Measurements from ENCODE around the gene RASGEF1C.
A peak's percentile ranks its signal among the peaks of the same experiment; 100 is the strongest.

RASGEF1C gene

DNA sequence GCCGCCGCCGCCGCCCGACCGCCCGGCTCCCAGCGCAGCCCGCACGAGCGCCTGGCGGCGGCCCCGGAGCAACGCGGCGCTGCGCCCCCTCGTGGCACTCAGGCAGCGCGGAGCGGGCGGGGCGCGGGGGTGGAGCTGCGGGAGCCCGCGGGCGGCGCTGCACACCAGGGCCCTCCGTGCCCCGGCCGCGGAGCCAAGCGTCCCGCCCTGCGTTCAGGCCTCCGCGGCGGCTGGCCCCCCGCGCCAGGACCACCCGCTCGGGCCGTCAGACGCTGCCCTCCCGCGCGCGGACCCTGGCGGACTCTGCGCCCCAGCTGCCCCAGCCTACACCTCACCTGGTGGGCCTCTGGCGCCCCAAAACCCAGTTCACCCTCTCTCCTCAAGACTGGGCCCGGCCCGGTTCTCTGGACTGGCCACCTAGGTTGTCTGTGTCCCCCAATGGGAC is at the start of gene RASGEF1C:
Gene RASGEF1C, minus strand, starts transcription at position 75 of the 445 bp plus-strand sequence. CDS start 71,159 bp downstream, outside the sequence.
- TF ChIP-seq, protein P1, sequence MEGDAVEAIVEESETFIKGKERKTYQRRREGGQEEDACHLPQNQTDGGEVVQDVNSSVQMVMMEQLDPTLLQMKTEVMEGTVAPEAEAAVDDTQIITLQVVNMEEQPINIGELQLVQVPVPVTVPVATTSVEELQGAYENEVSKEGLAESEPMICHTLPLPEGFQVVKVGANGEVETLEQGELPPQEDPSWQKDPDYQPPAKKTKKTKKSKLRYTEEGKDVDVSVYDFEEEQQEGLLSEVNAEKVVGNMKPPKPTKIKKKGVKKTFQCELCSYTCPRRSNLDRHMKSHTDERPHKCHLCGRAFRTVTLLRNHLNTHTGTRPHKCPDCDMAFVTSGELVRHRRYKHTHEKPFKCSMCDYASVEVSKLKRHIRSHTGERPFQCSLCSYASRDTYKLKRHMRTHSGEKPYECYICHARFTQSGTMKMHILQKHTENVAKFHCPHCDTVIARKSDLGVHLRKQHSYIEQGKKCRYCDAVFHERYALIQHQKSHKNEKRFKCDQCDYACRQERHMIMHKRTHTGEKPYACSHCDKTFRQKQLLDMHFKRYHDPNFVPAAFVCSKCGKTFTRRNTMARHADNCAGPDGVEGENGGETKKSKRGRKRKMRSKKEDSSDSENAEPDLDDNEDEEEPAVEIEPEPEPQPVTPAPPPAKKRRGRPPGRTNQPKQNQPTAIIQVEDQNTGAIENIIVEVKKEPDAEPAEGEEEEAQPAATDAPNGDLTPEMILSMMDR (conservative IDR thresholded peaks at IDR 0.05; ENCODE audit: low read depth), result peak; percentile 85
- no peak within 1 kb of the TSS for H3K27ac ChIP-seq
- peak; percentile 82 for DNase-seq (ENCODE audit: low spot score)
- ChIA-PET POLR2A (ENCODE audit: low non-redundant PET) (interaction anchor here (1.0 kb wide), 1 partner anchor 116 kb away, joined by 3 read pairs; no protein-coding TSS in a partner anchor), CTCF (interaction anchor here (0.6 to 2.8 kb wide), 18 partner anchors 11 to 143 kb away, joined by 3 to 15 read pairs (median 4); no protein-coding TSS in a partner anchor)

DNA sequence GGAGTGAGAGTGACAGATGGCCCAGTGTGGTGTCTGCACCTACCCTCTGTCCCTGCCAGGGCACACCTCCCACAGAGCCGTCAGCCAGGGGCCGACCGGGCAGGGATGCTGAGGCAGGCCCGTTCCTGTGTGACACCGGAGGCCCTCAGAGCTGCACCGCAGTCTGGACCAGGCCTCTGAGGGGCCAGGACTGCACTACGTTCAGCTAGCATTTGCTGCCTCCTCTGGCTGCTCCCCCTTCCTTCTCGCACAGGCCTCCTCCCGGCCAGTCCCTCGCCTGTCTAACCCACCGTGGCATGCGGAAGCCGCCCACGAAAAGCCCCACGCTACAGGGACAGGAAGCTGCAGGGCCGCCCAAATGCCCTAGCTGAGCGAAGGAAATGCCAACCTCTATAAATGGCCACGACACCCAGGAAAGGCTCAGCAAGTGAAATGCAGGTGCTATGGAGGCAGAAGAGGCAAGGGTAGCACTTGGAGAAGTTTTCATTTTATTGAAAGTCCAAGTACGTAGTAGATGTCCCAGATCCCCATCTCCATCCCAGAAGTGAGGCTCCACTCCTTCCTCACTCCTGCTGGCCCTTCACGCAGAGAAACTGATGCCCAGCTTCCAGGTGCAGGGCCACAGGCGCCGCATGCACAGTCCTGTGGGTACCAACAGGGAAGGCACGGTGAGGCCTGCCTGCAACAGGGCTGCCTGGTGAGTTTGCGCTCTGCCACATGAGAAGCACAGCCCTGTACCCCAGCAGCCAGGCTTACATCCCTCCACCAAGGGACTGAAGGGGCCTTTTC is 44.2 kb upstream of the RASGEF1C start:
- no peak for DNase-seq (ENCODE audit: low spot score)
- POLR2A ChIA-PET (ENCODE audit: low non-redundant PET), result no interaction called here
- TF ChIP-seq, protein P1 (conservative IDR thresholded peaks at IDR 0.05; ENCODE audit: low read depth), result no peak
- no peak overlapping the region for H3K27ac ChIP-seq
- CTCF ChIA-PET, result no interaction called here

DNA sequence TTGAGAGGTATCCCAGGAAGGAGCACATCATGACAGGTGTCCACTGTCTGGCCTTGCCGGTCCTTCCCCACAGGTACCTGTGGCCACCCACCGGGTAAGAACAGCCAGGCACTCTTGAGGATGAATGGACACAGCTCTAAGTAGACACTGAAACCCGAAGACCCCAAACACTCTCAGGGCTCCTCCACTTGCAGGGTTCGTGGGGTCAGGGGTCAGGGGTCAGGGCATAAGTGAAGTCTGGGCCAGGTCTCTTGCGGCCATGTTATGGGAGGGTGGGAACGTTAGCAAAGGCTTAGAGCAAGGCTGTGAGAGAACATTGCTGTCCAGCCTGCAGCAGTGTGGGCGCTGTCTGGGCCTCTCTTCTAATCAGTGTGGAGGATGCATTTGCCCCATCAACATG is 42.9 kb upstream of the RASGEF1C start:
- no peak for DNase-seq (ENCODE audit: low spot score)
- CTCF ChIA-PET, result interaction anchor here (0.6 kb wide), 1 partner anchor 19 kb away, joined by 3 read pairs; no protein-coding TSS in a partner anchor
- TF ChIP-seq, protein P1 (conservative IDR thresholded peaks at IDR 0.05; ENCODE audit: low read depth), result no peak
- H3K27ac ChIP-seq, result no peak overlapping the region
- POLR2A ChIA-PET (ENCODE audit: low non-redundant PET), result no interaction called here

DNA sequence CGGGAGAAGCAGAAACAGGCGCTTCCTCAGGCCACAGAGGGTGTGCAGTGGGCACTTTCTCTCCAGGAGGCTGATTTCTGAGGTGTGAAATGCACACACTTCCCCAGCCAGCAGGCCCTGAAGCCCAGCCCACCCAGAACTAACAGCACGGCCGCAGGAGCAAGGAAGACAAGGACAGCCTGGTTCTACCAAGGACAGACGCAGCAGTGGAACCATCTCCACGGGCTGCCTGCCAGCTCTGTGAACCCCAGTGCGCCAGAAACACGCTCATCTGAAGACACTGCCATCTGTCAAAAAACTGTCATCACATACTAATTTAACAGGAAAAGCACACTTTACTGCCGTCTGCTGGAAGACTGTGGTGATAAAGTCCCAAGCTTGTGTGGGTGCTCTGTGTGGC is 42.1 kb upstream of the RASGEF1C start:
- no peak for DNase-seq (ENCODE audit: low spot score)
- POLR2A ChIA-PET (ENCODE audit: low non-redundant PET), result no interaction called here
- TF ChIP-seq, protein P1 (conservative IDR thresholded peaks at IDR 0.05; ENCODE audit: low read depth), result no peak
- no peak overlapping the region for H3K27ac ChIP-seq
- CTCF ChIA-PET, result no interaction called here

DNA sequence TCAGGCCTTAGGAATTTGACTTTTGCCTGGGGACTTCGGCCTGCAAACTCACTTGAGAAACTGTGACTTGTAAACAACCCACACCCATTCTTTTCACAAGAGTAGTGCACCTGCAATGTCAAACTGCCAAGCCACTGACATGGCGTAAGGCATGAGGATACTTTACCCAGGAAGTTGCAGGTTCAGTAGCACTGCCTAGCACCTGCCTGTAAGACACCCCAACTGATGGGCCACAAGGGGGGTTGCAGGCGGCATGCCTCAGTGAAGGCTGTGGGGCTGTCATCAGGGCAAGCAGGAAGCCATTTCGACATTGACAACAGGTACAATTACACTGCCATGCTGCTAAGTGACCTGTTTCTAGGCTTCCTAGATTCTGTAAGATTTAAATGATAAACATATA is 41.3 kb upstream of the RASGEF1C start:
- CTCF ChIA-PET, result no interaction called here
- TF ChIP-seq, protein P1 (conservative IDR thresholded peaks at IDR 0.05; ENCODE audit: low read depth), result no peak
- POLR2A ChIA-PET (ENCODE audit: low non-redundant PET), result no interaction called here
- DNase-seq (ENCODE audit: low spot score), result no peak
- no peak overlapping the region for H3K27ac ChIP-seq

DNA sequence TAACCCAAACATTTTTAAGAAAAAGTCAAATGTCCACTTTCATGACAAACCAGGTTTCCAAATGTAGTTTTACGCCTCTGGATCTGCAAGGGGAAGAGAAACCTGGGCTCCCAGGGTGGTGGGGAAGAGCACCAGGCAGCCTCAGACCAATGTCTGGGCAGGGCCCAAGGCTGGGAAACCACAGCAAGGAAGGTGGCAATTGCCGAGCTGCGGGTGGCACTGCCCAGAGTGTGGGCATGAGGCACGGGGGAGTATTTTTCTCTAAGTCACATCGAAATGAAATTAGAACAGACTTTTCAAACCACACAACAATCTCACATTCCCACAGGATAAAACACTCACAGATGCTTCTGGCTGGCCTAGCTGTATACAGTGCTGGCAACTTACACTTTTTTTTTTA is 32.6 kb upstream of the RASGEF1C start:
- DNase-seq (ENCODE audit: low spot score), result no peak
- POLR2A ChIA-PET (ENCODE audit: low non-redundant PET), result no interaction called here
- H3K27ac ChIP-seq, result no peak overlapping the region
- TF ChIP-seq, protein P1 (conservative IDR thresholded peaks at IDR 0.05; ENCODE audit: low read depth), result no peak
- CTCF ChIA-PET, result no interaction called here
